PFSK-1 (cell line): Measurements from ENCODE around the gene MEGF9.

ENCODE experiments used
- FOXP2 ChIP-seq: optimal IDR thresholded peaks from 2 replicates; pipeline ENCODE3; 2011; ENCODE audit warnings: borderline replicate concordance, control low read depth, inconsistent platforms; ENCODE audit not compliant: insufficient read depth; ENCODE audit errors: extremely low read length, extremely low read depth
- POLR2AphosphoS5 ChIP-seq: IDR thresholded peaks from 2 replicates; pipeline ENCODE4 v1.6.1; 2012; ENCODE audit warnings: low read depth, mild to moderate bottlenecking, control low read depth, low read length, moderate library complexity
- SIN3A ChIP-seq: IDR thresholded peaks from 2 replicates; pipeline ENCODE4 v1.6.1; 2012; ENCODE audit warnings: mild to moderate bottlenecking, low read length, moderate library complexity, borderline replicate concordance; ENCODE audit not compliant: insufficient read depth
- TAF1 ChIP-seq: IDR thresholded peaks from 2 replicates; pipeline ENCODE4 v1.6.1; 2012; ENCODE audit warnings: low read length, control low read depth, borderline replicate concordance; ENCODE audit not compliant: insufficient read depth
- TF ChIP-seq, protein P1 (sequence below), 2 experiments: IDR thresholded peaks; 2 replicates each; pipeline versions ENCODE4 v1.6.1 to v1.8.0; 2011 to 2012; ENCODE audit warnings: low read depth in 2 of 2, low read length in 2 of 2, control low read depth in 1 of 2, inconsistent platforms in 1 of 2, mild to moderate bottlenecking in 1 of 2, moderate library complexity in 1 of 2; ENCODE audit not compliant: insufficient read depth in 1 of 2

MEGF9 gene

GRCh38 chr9:120579139-120580050 is 134.9 kb downstream of the MEGF9 start:
- TF ChIP-seq, protein P1, sequence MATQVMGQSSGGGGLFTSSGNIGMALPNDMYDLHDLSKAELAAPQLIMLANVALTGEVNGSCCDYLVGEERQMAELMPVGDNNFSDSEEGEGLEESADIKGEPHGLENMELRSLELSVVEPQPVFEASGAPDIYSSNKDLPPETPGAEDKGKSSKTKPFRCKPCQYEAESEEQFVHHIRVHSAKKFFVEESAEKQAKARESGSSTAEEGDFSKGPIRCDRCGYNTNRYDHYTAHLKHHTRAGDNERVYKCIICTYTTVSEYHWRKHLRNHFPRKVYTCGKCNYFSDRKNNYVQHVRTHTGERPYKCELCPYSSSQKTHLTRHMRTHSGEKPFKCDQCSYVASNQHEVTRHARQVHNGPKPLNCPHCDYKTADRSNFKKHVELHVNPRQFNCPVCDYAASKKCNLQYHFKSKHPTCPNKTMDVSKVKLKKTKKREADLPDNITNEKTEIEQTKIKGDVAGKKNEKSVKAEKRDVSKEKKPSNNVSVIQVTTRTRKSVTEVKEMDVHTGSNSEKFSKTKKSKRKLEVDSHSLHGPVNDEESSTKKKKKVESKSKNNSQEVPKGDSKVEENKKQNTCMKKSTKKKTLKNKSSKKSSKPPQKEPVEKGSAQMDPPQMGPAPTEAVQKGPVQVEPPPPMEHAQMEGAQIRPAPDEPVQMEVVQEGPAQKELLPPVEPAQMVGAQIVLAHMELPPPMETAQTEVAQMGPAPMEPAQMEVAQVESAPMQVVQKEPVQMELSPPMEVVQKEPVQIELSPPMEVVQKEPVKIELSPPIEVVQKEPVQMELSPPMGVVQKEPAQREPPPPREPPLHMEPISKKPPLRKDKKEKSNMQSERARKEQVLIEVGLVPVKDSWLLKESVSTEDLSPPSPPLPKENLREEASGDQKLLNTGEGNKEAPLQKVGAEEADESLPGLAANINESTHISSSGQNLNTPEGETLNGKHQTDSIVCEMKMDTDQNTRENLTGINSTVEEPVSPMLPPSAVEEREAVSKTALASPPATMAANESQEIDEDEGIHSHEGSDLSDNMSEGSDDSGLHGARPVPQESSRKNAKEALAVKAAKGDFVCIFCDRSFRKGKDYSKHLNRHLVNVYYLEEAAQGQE (IDR thresholded peaks at IDR 0.05; ENCODE audit: insufficient read depth in 1 of 2, low read depth in 2 of 2, low read length in 2 of 2) = no peak
- TF ChIP-seq SIN3A (no peak), FOXP2 (no peak), POLR2AphosphoS5 (no peak), TAF1 (no peak)

GRCh38 chr9:120574473-120574872 is 139.8 kb downstream of the MEGF9 start:
- TF ChIP-seq TAF1 = no peak
- TF ChIP-seq, protein P1 (IDR thresholded peaks at IDR 0.05; ENCODE audit: insufficient read depth in 1 of 2, low read depth in 2 of 2, low read length in 2 of 2) = no peak
- no peak for TF ChIP-seq SIN3A
- TF ChIP-seq POLR2AphosphoS5 = no peak
- TF ChIP-seq FOXP2 = no peak

DNA sequence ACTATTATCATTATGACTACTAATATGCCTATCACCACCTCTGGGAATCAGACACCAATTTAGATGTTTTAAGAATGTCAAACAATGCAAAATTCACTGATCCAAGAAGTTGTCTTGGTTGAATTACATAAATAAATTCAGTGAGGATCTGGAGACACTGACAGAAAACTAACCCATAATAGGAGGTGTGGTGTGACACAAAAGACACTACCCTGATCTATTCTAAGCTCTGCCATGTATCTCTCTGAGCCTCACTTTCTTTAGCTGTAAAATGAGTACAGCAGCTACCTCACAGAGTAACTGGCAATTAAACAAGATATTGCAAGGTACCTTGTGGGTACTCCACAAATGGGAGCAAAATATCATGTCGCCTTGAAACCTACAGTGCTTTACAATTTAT is 141.8 kb downstream of the MEGF9 start:
- TF ChIP-seq SIN3A (no peak), FOXP2 (no peak), TAF1 (no peak), POLR2AphosphoS5 (no peak)
- TF ChIP-seq, protein P1 (IDR thresholded peaks at IDR 0.05; ENCODE audit: insufficient read depth in 1 of 2, low read depth in 2 of 2, low read length in 2 of 2) = no peak

GRCh38 chr9:120571443-120572257 is 142.6 kb downstream of the MEGF9 start:
- TF ChIP-seq SIN3A (no peak), POLR2AphosphoS5 (no peak)
- TF ChIP-seq, protein P1 (IDR thresholded peaks at IDR 0.05; ENCODE audit: insufficient read depth in 1 of 2, low read depth in 2 of 2, low read length in 2 of 2) = no peak
